WTC11 (cell line): ENCODE measurements around the gene OPCML. TPM values are rescaled to one million over a fixed set of nuclear protein-coding genes. Genes with fewer than 3 reads are reported as not detected.

Experiments used
- ATAC-seq: fragments of 200-7000 bp; cut with Tn5 transposase; 2 replicates; pipeline ENCODE4 v1.10.0; 2021; ENCODE audit warnings: mild to moderate bottlenecking, moderate library complexity
- CTCF ChIA-PET: fragments of 300-600 bp; sonication (Branson Sonifier 250); formaldehyde crosslinking; loops from one replicate; lab custom pipeline; 2021; ENCODE audit warnings: antibody characterized with exemption; lab: Charles Lee
- POLR2A ChIA-PET: fragments of 350-600 bp; sonication (Branson Sonifier 250); formaldehyde crosslinking; loops from one replicate; lab custom pipeline; 2021; ENCODE audit warnings: antibody characterized with exemption; lab: Charles Lee
- DNase-seq: peaks from one replicate; pipeline ENCODE4 v3.0.0; 2021; ENCODE audit warnings: low spot score
- H3K27ac Mint-ChIP-seq: 2 replicates; pipeline ENCODE4 v1.8.0; 2021; ENCODE audit warnings: mixed read lengths
- H3K27me3 Mint-ChIP-seq: 2 replicates; pipeline ENCODE4 v1.8.0; 2021; ENCODE audit warnings: low read depth, mild to moderate bottlenecking, moderate library complexity, mixed read lengths
- H3K36me3 Mint-ChIP-seq: 2 replicates; pipeline ENCODE4 v1.8.0; 2021; ENCODE audit warnings: mixed read lengths
- H3K4me1 Mint-ChIP-seq: 2 replicates; pipeline ENCODE4 v1.8.0; 2022; ENCODE audit warnings: mixed read lengths
- H3K4me3 Mint-ChIP-seq: 2 replicates; pipeline ENCODE4 v1.8.0; 2021; ENCODE audit warnings: mild to moderate bottlenecking, moderate library complexity, mixed read lengths
- H3K9me3 Mint-ChIP-seq: 2 replicates; pipeline ENCODE4 v1.8.0; 2021; ENCODE audit warnings: mixed read lengths
- ESRRA ChIP-seq: sonication (generic); formaldehyde crosslinking; IDR thresholded peaks from 2 replicates; pipeline ENCODE4 v1.8.1; 2022; ENCODE audit warnings: mild to moderate bottlenecking, missing genetic modification reagents, borderline replicate concordance
- FOXK1 ChIP-seq: sonication (generic); formaldehyde crosslinking; IDR thresholded peaks from 2 replicates; pipeline ENCODE4 v1.8.0; 2022; ENCODE audit warnings: mild to moderate bottlenecking, moderate library complexity, missing genetic modification reagents
- GTF2I ChIP-seq: fragments of 250-450 bp; sonication (Bioruptor Pico); conservative IDR thresholded peaks from 2 replicates; pipeline ENCODE4 v1.4.0; 2021; ENCODE audit warnings: mild to moderate bottlenecking
- HMGA2 ChIP-seq: fragments of 250-450 bp; sonication (Bioruptor Pico); IDR thresholded peaks from 2 replicates; pipeline ENCODE4 v1.4.0; 2021; ENCODE audit warnings: mild to moderate bottlenecking, moderate library complexity
- JUN ChIP-seq: sonication (generic); formaldehyde crosslinking; IDR thresholded peaks from 2 replicates; pipeline ENCODE4 v1.8.0; 2023; ENCODE audit warnings: mild to moderate bottlenecking, missing genetic modification reagents
- MXD4 ChIP-seq: fragments of 250-450 bp; sonication (Bioruptor Pico); IDR thresholded peaks from 2 replicates; pipeline ENCODE4 v1.8.0; 2021; ENCODE audit warnings: mild to moderate bottlenecking, moderate library complexity, borderline replicate concordance
- NR3C1 ChIP-seq: sonication (generic); formaldehyde crosslinking; conservative IDR thresholded peaks from 2 replicates; pipeline ENCODE4 v1.8.1; 2023; ENCODE audit warnings: low read depth, mild to moderate bottlenecking, missing genetic modification reagents
- TP53 ChIP-seq: sonication (generic); formaldehyde crosslinking; IDR thresholded peaks from 2 replicates; pipeline ENCODE4 v1.8.1; 2023; ENCODE audit warnings: mild to moderate bottlenecking, missing genetic modification reagents
- ZNF121 ChIP-seq: sonication (generic); formaldehyde crosslinking; IDR thresholded peaks from 2 replicates; pipeline ENCODE4 v1.8.0; 2023; ENCODE audit warnings: missing genetic modification reagents
- ZNF138 ChIP-seq: sonication (generic); formaldehyde crosslinking; conservative IDR thresholded peaks from 2 replicates; pipeline ENCODE4 v1.8.1; 2022; ENCODE audit warnings: mild to moderate bottlenecking, moderate library complexity, missing genetic modification reagents
- ZNF396 ChIP-seq: fragments of 250-450 bp; sonication (Bioruptor Pico); IDR thresholded peaks from 2 replicates; pipeline ENCODE4 v1.8.0; 2021; ENCODE audit warnings: mild to moderate bottlenecking, moderate library complexity, borderline replicate concordance
- total RNA-seq: library from RNA; stranded (reverse); gene quantifications from 3 replicates; pipeline ENCODE4 v1.2.3, GENCODE V29; 2021
- TF ChIP-seq, protein P1 (sequence below): sonication (generic); formaldehyde crosslinking; IDR thresholded peaks from 2 replicates; pipeline ENCODE4 v1.8.0; 2023; ENCODE audit warnings: missing genetic modification reagents, mild to moderate bottlenecking, borderline replicate concordance
- TF ChIP-seq, protein P2 (sequence below): fragments of 250-450 bp; sonication (Bioruptor Pico); IDR thresholded peaks from 2 replicates; pipeline ENCODE4 v2.1.2; 2022; ENCODE audit warnings: mild to moderate bottlenecking, moderate library complexity
- TF ChIP-seq, protein P3 (sequence below): sonication (generic); formaldehyde crosslinking; IDR thresholded peaks from 2 replicates; pipeline ENCODE4 v1.8.1; 2023; ENCODE audit warnings: mild to moderate bottlenecking, missing genetic modification reagents
- TF ChIP-seq, protein P4 (sequence below): sonication (generic); formaldehyde crosslinking; IDR thresholded peaks from 2 replicates; pipeline ENCODE4 v1.8.1; 2022; ENCODE audit warnings: low read depth, missing genetic modification reagents, borderline replicate concordance
- TF ChIP-seq, protein P5 (sequence below): fragments of 200-600 bp; IDR thresholded peaks from 2 replicates; pipeline ENCODE4 v1.8.0; 2022; ENCODE audit warnings: antibody characterized with exemption
- TF ChIP-seq, protein P6 (sequence below): fragments of 250-450 bp; sonication (Bioruptor Pico); IDR thresholded peaks from 2 replicates; pipeline ENCODE4 v1.9.0; 2021; ENCODE audit warnings: moderate library complexity, mild to moderate bottlenecking, inconsistent platforms, borderline replicate concordance
- TF ChIP-seq, protein P7 (sequence below): sonication (generic); formaldehyde crosslinking; IDR thresholded peaks from 2 replicates; pipeline ENCODE4 v1.8.1; 2022; ENCODE audit warnings: mild to moderate bottlenecking, moderate library complexity, missing genetic modification reagents
- TF ChIP-seq, protein P8 (sequence below): sonication (generic); formaldehyde crosslinking; IDR thresholded peaks from 2 replicates; pipeline ENCODE4 v1.8.1; 2023; ENCODE audit warnings: mild to moderate bottlenecking, missing genetic modification reagents, borderline replicate concordance

The OPCML gene
- total RNA-seq, 1 experiment from 2014 or later, result 1.5 TPM

DNA sequence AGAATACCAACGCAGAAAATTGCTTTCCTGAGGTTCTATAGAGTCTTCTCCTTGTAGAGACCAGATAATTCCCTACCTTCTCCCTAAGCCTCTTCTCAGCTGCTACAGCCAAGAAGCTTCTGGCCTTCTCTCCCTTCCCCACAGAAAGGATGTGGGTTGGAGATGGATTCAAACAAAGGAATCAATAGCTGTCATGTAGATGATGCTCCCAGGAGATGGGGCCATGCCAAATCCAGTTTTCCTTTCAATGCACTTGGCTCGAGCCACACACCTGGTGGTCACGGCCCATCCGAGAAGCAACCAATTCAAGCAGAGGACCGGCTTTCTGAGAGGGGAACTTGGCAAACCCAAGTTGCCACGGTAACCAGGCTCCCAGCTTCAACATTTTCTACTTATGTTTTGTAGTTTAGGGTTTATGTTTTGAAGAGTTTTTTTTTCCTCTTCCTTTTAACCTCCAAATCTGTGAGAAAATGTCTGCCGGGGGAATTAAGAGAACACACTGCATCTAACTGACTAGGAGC is 31.3 kb upstream of the OPCML start (continued):
- TF ChIP-seq, protein P1, sequence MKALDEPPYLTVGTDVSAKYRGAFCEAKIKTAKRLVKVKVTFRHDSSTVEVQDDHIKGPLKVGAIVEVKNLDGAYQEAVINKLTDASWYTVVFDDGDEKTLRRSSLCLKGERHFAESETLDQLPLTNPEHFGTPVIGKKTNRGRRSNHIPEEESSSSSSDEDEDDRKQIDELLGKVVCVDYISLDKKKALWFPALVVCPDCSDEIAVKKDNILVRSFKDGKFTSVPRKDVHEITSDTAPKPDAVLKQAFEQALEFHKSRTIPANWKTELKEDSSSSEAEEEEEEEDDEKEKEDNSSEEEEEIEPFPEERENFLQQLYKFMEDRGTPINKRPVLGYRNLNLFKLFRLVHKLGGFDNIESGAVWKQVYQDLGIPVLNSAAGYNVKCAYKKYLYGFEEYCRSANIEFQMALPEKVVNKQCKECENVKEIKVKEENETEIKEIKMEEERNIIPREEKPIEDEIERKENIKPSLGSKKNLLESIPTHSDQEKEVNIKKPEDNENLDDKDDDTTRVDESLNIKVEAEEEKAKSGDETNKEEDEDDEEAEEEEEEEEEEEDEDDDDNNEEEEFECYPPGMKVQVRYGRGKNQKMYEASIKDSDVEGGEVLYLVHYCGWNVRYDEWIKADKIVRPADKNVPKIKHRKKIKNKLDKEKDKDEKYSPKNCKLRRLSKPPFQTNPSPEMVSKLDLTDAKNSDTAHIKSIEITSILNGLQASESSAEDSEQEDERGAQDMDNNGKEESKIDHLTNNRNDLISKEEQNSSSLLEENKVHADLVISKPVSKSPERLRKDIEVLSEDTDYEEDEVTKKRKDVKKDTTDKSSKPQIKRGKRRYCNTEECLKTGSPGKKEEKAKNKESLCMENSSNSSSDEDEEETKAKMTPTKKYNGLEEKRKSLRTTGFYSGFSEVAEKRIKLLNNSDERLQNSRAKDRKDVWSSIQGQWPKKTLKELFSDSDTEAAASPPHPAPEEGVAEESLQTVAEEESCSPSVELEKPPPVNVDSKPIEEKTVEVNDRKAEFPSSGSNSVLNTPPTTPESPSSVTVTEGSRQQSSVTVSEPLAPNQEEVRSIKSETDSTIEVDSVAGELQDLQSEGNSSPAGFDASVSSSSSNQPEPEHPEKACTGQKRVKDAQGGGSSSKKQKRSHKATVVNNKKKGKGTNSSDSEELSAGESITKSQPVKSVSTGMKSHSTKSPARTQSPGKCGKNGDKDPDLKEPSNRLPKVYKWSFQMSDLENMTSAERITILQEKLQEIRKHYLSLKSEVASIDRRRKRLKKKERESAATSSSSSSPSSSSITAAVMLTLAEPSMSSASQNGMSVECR (CRISPR knock-in tag), result no peak
- TF ChIP-seq, protein P2, sequence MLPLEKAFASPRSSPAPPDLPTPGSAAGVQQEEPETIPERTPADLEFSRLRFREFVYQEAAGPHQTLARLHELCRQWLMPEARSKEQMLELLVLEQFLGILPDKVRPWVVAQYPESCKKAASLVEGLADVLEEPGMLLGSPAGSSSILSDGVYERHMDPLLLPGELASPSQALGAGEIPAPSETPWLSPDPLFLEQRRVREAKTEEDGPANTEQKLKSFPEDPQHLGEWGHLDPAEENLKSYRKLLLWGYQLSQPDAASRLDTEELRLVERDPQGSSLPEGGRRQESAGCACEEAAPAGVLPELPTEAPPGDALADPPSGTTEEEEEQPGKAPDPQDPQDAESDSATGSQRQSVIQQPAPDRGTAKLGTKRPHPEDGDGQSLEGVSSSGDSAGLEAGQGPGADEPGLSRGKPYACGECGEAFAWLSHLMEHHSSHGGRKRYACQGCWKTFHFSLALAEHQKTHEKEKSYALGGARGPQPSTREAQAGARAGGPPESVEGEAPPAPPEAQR (CRISPR knock-in tag), result no peak
- TF ChIP-seq, protein P3, sequence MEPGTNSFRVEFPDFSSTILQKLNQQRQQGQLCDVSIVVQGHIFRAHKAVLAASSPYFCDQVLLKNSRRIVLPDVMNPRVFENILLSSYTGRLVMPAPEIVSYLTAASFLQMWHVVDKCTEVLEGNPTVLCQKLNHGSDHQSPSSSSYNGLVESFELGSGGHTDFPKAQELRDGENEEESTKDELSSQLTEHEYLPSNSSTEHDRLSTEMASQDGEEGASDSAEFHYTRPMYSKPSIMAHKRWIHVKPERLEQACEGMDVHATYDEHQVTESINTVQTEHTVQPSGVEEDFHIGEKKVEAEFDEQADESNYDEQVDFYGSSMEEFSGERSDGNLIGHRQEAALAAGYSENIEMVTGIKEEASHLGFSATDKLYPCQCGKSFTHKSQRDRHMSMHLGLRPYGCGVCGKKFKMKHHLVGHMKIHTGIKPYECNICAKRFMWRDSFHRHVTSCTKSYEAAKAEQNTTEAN (CRISPR knock-in tag), result no peak
- TF ChIP-seq HMGA2 (CRISPR knock-in tag) (no peak), GTF2I (CRISPR knock-in tag) (no peak), NR3C1 (no peak), ZNF396 (CRISPR knock-in tag) (no peak), JUN (CRISPR knock-in tag) (no peak), ESRRA (CRISPR knock-in tag) (no peak), ZNF121 (CRISPR knock-in tag) (no peak)
- TF ChIP-seq, protein P4, sequence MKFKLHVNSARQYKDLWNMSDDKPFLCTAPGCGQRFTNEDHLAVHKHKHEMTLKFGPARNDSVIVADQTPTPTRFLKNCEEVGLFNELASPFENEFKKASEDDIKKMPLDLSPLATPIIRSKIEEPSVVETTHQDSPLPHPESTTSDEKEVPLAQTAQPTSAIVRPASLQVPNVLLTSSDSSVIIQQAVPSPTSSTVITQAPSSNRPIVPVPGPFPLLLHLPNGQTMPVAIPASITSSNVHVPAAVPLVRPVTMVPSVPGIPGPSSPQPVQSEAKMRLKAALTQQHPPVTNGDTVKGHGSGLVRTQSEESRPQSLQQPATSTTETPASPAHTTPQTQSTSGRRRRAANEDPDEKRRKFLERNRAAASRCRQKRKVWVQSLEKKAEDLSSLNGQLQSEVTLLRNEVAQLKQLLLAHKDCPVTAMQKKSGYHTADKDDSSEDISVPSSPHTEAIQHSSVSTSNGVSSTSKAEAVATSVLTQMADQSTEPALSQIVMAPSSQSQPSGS (CRISPR knock-in tag), result no peak
- TF ChIP-seq, protein P5, sequence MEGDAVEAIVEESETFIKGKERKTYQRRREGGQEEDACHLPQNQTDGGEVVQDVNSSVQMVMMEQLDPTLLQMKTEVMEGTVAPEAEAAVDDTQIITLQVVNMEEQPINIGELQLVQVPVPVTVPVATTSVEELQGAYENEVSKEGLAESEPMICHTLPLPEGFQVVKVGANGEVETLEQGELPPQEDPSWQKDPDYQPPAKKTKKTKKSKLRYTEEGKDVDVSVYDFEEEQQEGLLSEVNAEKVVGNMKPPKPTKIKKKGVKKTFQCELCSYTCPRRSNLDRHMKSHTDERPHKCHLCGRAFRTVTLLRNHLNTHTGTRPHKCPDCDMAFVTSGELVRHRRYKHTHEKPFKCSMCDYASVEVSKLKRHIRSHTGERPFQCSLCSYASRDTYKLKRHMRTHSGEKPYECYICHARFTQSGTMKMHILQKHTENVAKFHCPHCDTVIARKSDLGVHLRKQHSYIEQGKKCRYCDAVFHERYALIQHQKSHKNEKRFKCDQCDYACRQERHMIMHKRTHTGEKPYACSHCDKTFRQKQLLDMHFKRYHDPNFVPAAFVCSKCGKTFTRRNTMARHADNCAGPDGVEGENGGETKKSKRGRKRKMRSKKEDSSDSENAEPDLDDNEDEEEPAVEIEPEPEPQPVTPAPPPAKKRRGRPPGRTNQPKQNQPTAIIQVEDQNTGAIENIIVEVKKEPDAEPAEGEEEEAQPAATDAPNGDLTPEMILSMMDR, result no peak
- TF ChIP-seq, protein P6, sequence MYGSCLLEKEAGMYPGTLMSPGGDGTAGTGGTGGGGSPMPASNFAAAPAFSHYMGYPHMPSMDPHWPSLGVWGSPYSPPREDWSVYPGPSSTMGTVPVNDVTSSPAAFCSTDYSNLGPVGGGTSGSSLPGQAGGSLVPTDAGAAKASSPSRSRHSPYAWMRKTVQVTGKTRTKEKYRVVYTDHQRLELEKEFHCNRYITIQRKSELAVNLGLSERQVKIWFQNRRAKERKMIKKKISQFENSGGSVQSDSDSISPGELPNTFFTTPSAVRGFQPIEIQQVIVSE, result no peak
- TF ChIP-seq, protein P7, sequence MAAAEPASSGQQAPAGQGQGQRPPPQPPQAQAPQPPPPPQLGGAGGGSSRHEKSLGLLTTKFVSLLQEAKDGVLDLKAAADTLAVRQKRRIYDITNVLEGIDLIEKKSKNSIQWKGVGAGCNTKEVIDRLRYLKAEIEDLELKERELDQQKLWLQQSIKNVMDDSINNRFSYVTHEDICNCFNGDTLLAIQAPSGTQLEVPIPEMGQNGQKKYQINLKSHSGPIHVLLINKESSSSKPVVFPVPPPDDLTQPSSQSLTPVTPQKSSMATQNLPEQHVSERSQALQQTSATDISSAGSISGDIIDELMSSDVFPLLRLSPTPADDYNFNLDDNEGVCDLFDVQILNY (CRISPR knock-in tag), result no peak

DNA sequence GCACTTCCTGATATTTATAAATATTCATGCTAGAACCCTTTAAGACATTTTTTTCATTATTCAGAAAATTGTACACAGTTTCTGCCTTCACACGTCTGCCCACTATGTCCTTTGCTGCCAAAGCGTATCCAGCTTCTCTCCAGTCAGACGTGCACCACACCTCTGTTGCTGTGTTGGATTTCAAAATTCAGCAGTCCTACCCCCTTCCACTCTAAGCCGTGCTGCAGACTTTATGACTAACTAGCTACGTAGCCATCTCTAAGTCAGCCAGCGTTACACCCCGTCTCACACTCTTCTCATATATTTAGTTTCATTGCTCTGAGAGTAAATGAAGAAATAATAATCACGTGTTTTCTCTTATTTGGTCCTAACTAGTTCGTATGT is 28.2 kb upstream of the OPCML start:
- H3K9me3 Mint-ChIP-seq, result no peaks in the 10 kb centered on the region
- H3K36me3 Mint-ChIP-seq, result no peaks in the 10 kb centered on the region
- DNase-seq, result no peak
- ChIA-PET POLR2A (no interaction called here), CTCF (interaction anchor here (0.8 kb wide), 1 partner anchor 261 kb away, joined by 3 read pairs; no protein-coding TSS in a partner anchor)
- no peak overlapping the region for H3K4me3 Mint-ChIP-seq
- H3K27ac Mint-ChIP-seq, result no peak overlapping the region
- no peak for ATAC-seq
- H3K27me3 Mint-ChIP-seq, result no peaks in the 10 kb centered on the region
- H3K4me1 Mint-ChIP-seq, result peaks cover 9% of the 10 kb centered on the region
- TF ChIP-seq, protein P8, sequence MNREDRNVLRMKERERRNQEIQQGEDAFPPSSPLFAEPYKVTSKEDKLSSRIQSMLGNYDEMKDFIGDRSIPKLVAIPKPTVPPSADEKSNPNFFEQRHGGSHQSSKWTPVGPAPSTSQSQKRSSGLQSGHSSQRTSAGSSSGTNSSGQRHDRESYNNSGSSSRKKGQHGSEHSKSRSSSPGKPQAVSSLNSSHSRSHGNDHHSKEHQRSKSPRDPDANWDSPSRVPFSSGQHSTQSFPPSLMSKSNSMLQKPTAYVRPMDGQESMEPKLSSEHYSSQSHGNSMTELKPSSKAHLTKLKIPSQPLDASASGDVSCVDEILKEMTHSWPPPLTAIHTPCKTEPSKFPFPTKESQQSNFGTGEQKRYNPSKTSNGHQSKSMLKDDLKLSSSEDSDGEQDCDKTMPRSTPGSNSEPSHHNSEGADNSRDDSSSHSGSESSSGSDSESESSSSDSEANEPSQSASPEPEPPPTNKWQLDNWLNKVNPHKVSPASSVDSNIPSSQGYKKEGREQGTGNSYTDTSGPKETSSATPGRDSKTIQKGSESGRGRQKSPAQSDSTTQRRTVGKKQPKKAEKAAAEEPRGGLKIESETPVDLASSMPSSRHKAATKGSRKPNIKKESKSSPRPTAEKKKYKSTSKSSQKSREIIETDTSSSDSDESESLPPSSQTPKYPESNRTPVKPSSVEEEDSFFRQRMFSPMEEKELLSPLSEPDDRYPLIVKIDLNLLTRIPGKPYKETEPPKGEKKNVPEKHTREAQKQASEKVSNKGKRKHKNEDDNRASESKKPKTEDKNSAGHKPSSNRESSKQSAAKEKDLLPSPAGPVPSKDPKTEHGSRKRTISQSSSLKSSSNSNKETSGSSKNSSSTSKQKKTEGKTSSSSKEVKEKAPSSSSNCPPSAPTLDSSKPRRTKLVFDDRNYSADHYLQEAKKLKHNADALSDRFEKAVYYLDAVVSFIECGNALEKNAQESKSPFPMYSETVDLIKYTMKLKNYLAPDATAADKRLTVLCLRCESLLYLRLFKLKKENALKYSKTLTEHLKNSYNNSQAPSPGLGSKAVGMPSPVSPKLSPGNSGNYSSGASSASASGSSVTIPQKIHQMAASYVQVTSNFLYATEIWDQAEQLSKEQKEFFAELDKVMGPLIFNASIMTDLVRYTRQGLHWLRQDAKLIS, result no peak
- TF ChIP-seq MXD4 (CRISPR knock-in tag) (no peak), FOXK1 (CRISPR knock-in tag) (no peak), TP53 (no peak), ZNF138 (CRISPR knock-in tag) (no peak)
